Chondrocyte (in vitro differentiated cells): ENCODE data around the gene SYMPK. TPM values are rescaled to one million over a fixed set of nuclear protein-coding genes. Genes with fewer than 3 reads are reported as not detected.
A peak's percentile ranks its signal among the peaks of the same experiment; 100 is the strongest.

Experiments
- DNase-seq: peaks from one replicate; pipeline ENCODE4 v3.0.0; 2021; ENCODE audit warnings: mixed read lengths, low spot score
- H3K27ac Mint-ChIP-seq: one replicate; pipeline ENCODE4 v1.8.0; 2021; ENCODE audit warnings: mild to moderate bottlenecking, moderate library complexity, mixed read lengths; ENCODE audit not compliant: unreplicated experiment
- H3K27me3 Mint-ChIP-seq: 2 replicates; pipeline ENCODE4 v1.8.0; 2021; ENCODE audit warnings: low read depth, mixed read lengths
- H3K36me3 Mint-ChIP-seq: 2 replicates; pipeline ENCODE4 v1.8.0; 2021; ENCODE audit warnings: low read depth, mixed read lengths
- H3K4me1 Mint-ChIP-seq: 2 replicates; pipeline ENCODE4 v1.8.0; 2021; ENCODE audit warnings: low read depth, mild to moderate bottlenecking, mixed read lengths
- H3K4me3 Mint-ChIP-seq: one replicate; pipeline ENCODE4 v1.8.0; 2021; ENCODE audit warnings: mild to moderate bottlenecking, moderate library complexity, mixed read lengths; ENCODE audit not compliant: unreplicated experiment
- H3K9me3 Mint-ChIP-seq: 2 replicates; pipeline ENCODE4 v1.8.0; 2021; ENCODE audit warnings: low read depth, mixed read lengths
- CTCF ChIP-seq: fragments of 200-600 bp; sonication (generic); IDR thresholded peaks from 2 replicates; pipeline ENCODE4 v1.5.0; 2021; ENCODE audit warnings: antibody characterized with exemption, mild to moderate bottlenecking, moderate library complexity
- total RNA-seq: library from RNA; stranded (reverse); gene quantifications from 3 replicates; pipeline ENCODE4 v1.2.1, GENCODE V29; 2021

SYMPK gene
- total RNA-seq, 1 donor from 2014 or later = 56.5 TPM

- Mint-ChIP-seq H3K27me3 (no peaks in the 10 kb centered on the region), H3K27ac (no peak overlapping the region), H3K9me3 (no peaks in the 10 kb centered on the region), H3K36me3 (peaks cover 3% of the 10 kb centered on the region), H3K4me3 (peak overlapping the region; percentile 79), H3K4me1 (peaks cover 30% of the 10 kb centered on the region)
- DNase-seq = no peak
- TF ChIP-seq CTCF = no peak
Measured at GRCh38 chr19:45766296-45766868, 96.6 kb downstream of the SYMPK start.

GRCh38 chr19:45765702-45766295, 97.1 kb downstream of the SYMPK start:
- Mint-ChIP-seq H3K4me1 (peaks cover 25% of the 10 kb centered on the region), H3K27ac (no peak overlapping the region), H3K9me3 (no peaks in the 10 kb centered on the region), H3K27me3 (no peaks in the 10 kb centered on the region), H3K36me3 (no peaks in the 10 kb centered on the region), H3K4me3 (peak overlapping the region; percentile 45)
- no peak for DNase-seq
- no peak for TF ChIP-seq CTCF

Other genes with a start within 250 kb of the SYMPK start
- gene EML2, start 223.8 kb downstream of the SYMPK start, total RNA-seq = 20.5 to 28.3 TPM (median 22.4 TPM) in 3 replicates
- 0.41 to 2.4 TPM (median 1.3 TPM) in 3 replicates for gene GIPR, start 194.9 kb downstream of the SYMPK start, total RNA-seq
- 310 to 361 TPM (median 314 TPM) in 3 replicates for gene SNRPD2, start 171.2 kb downstream of the SYMPK start, total RNA-seq
- gene QPCTL, start 170.5 kb downstream of the SYMPK start, total RNA-seq = 11.9 to 13.7 TPM (median 13.4 TPM) in 3 replicates
- 12.7 to 14.8 TPM (median 14.3 TPM) in 3 replicates for gene FBXO46, start 132.3 kb downstream of the SYMPK start, total RNA-seq
- not detected in 3 replicates for gene MEIOSIN, start 129.7 kb downstream of the SYMPK start, total RNA-seq
- gene SIX5, start 93.9 kb downstream of the SYMPK start, total RNA-seq = 29.3 to 33.8 TPM (median 33.0 TPM) in 3 replicates
- 95.0 to 176 TPM (median 162 TPM) in 3 replicates for gene DMPK, start 80.7 kb downstream of the SYMPK start, total RNA-seq
- gene DMWD, start 70.3 kb downstream of the SYMPK start, total RNA-seq = 77.6 to 83.0 TPM (median 79.4 TPM) in 3 replicates
- 0.15 TPM in 1 of 3 replicates, not detected in the others for gene RSPH6A, start 47.8 kb downstream of the SYMPK start, total RNA-seq
- gene FOXA3, start 1.2 kb upstream of the SYMPK start, total RNA-seq = not detected in 3 replicates
- 24.9 to 30.5 TPM (median 28.6 TPM) in 3 replicates for gene IRF2BP1, start 23.0 kb upstream of the SYMPK start, total RNA-seq
- 11.9 to 13.1 TPM (median 12.5 TPM) in 3 replicates for gene MYPOP, start 39.5 kb upstream of the SYMPK start, total RNA-seq
- gene NANOS2, start 51.6 kb upstream of the SYMPK start, total RNA-seq = not detected in 3 replicates
- gene NOVA2, start 110.7 kb upstream of the SYMPK start, total RNA-seq = 0.10 to 0.22 TPM (median 0.18 TPM) in 3 replicates
- gene CCDC61, start 132.3 kb upstream of the SYMPK start, total RNA-seq = 7.2 to 8.4 TPM (median 7.8 TPM) in 3 replicates
- gene PGLYRP1, start 159.9 kb upstream of the SYMPK start, total RNA-seq = not detected in 3 replicates
- 0.15 TPM in 1 of 3 replicates, not detected in the others for gene IGFL4, start 177.9 kb upstream of the SYMPK start, total RNA-seq